NCI-H1105 (cell line): ENCODE measurements around the gene WDR45B.

ENCODE experiments used
- DNase-seq: peaks from one replicate; lab custom pipeline; 2025; lab: John Stamatoyannopoulos, UW

Gene WDR45B

GRCh38 chr17:82629748-82630147 lies 18.5 kb downstream of the WDR45B start:
- no peak for DNase-seq

- no peak for DNase-seq
These were observed 20.8 kb downstream of the WDR45B start for GRCh38 chr17:82627405-82627804.

GRCh38 chr17:82623707-82624106 lies 24.5 kb downstream of the WDR45B start:
- no peak for DNase-seq

GRCh38 chr17:82619641-82620040 lies 28.6 kb downstream of the WDR45B start:
- no peak for DNase-seq

GRCh38 chr17:82619211-82619610 lies 29.0 kb downstream of the WDR45B start:
- no peak for DNase-seq

GRCh38 chr17:82616021-82616711 lies 32.1 kb downstream of the WDR45B start:
- no peak for DNase-seq

GRCh38 chr17:82615084-82616020 lies 32.9 kb downstream of the WDR45B start:
- DNase-seq = no peak

GRCh38 chr17:82614095-82614631 lies 34.1 kb downstream of the WDR45B start:
- DNase-seq = no peak

GRCh38 chr17:82613283-82614094 lies 34.8 kb downstream of the WDR45B start:
- peak; percentile 27 for DNase-seq

GRCh38 chr17:82611140-82612058 lies 36.8 kb downstream of the WDR45B start:
- peak; percentile 62 for DNase-seq

- DNase-seq = no peak
These were observed 38.6 kb downstream of the WDR45B start for GRCh38 chr17:82609655-82610054.

- DNase-seq = no peak
These were observed 39.4 kb downstream of the WDR45B start for GRCh38 chr17:82608816-82609215.

GRCh38 chr17:82605939-82606600 lies 42.2 kb downstream of the WDR45B start:
- DNase-seq = no peak

GRCh38 chr17:82604532-82604931 lies 43.7 kb downstream of the WDR45B start:
- no peak for DNase-seq

GRCh38 chr17:82603981-82604448 lies 44.2 kb downstream of the WDR45B start:
- no peak for DNase-seq

GRCh38 chr17:82602986-82603710 lies 45.1 kb downstream of the WDR45B start:
- DNase-seq = no peak

GRCh38 chr17:82602487-82602886 lies 45.8 kb downstream of the WDR45B start:
- DNase-seq = no peak

GRCh38 chr17:82601447-82602000 lies 46.7 kb downstream of the WDR45B start:
- no peak for DNase-seq

GRCh38 chr17:82600731-82601446 lies 47.4 kb downstream of the WDR45B start:
- DNase-seq = no peak
